GM23338 (cell line): ENCODE results near the gene TSPYL4. TPM values are rescaled to one million over a fixed set of nuclear protein-coding genes. Genes with fewer than 3 reads are reported as not detected.

Source experiments
- ATAC-seq: fragments of 200-7000 bp; cut with Tn5 transposase; 3 replicates; pipeline ENCODE4 v1.9.1; 2020
- DNase-seq: peaks from one replicate; pipeline ENCODE4 v3.0.0-alpha.2; 2015; ENCODE audit warnings: low spot score
- H2AFZ ChIP-seq: fragments of 200-600 bp; sonication (generic); 2 replicates; pipeline ENCODE4 v1.8.0; 2016; ENCODE audit warnings: antibody characterized with exemption, mild to moderate bottlenecking, moderate library complexity
- H3F3A ChIP-seq: fragments of 200-600 bp; sonication (generic); replicated peaks from 2 replicates; pipeline ENCODE4 v1.8.0; 2017; ENCODE audit warnings: antibody characterized with exemption, mixed run types, low read depth
- H3K27ac ChIP-seq: fragments of 200-600 bp; sonication (generic); 2 replicates; pipeline ENCODE4 v1.6.1; 2016; ENCODE audit warnings: low read depth
- H3K27me3 ChIP-seq: fragments of 200-600 bp; sonication (generic); 2 replicates; pipeline ENCODE4 v1.8.0; 2016; ENCODE audit warnings: mild to moderate bottlenecking, mixed run types, moderate library complexity; ENCODE audit not compliant: insufficient read depth
- H3K36me3 ChIP-seq: fragments of 200-600 bp; sonication (generic); 2 replicates; pipeline ENCODE4 v1.8.0; 2016; ENCODE audit warnings: mild to moderate bottlenecking; ENCODE audit not compliant: insufficient read depth
- H3K4me1 ChIP-seq: fragments of 200-600 bp; sonication (generic); 2 replicates; pipeline ENCODE4 v1.8.0; 2016; ENCODE audit warnings: mild to moderate bottlenecking, moderate library complexity; ENCODE audit not compliant: insufficient read depth
- H3K4me2 ChIP-seq: fragments of 200-600 bp; sonication (generic); 2 replicates; pipeline ENCODE4 v1.7.1; 2017; ENCODE audit warnings: mixed run types
- H3K4me3 ChIP-seq: fragments of 200-600 bp; sonication (generic); 2 replicates; pipeline ENCODE4 v1.6.1; 2016; ENCODE audit warnings: mixed run types
- H3K79me2 ChIP-seq: fragments of 200-600 bp; sonication (generic); replicated peaks from 2 replicates; pipeline ENCODE4 v1.8.0; 2017; ENCODE audit warnings: mild to moderate bottlenecking; ENCODE audit not compliant: insufficient read depth
- H3K9me2 ChIP-seq: fragments of 200-600 bp; sonication (generic); 2 replicates; pipeline ENCODE4 v1.8.0; 2017; ENCODE audit not compliant: insufficient read depth
- H4K20me1 ChIP-seq: fragments of 200-600 bp; sonication (generic); replicated peaks from 2 replicates; pipeline ENCODE4 v1.8.0; 2017; ENCODE audit warnings: mild to moderate bottlenecking; ENCODE audit not compliant: insufficient read depth
- H3K27ac Mint-ChIP-seq: 2 replicates; pipeline ENCODE4 v1.8.0; 2020; ENCODE audit warnings: inconsistent platforms, mild to moderate bottlenecking, moderate library complexity, mixed read lengths
- H3K27me3 Mint-ChIP-seq: 3 replicates; pipeline ENCODE4 v1.8.0; 2022; ENCODE audit warnings: low read depth, mild to moderate bottlenecking, moderate library complexity, mixed read lengths, inconsistent platforms; ENCODE audit not compliant: insufficient read depth, poor library complexity
- H3K36me3 Mint-ChIP-seq: 3 replicates; pipeline ENCODE4 v1.8.0; 2021; ENCODE audit warnings: low read depth, mild to moderate bottlenecking, inconsistent platforms, moderate library complexity, mixed read lengths
- H3K4me1 Mint-ChIP-seq: 3 replicates; pipeline ENCODE4 v1.8.0; 2020; ENCODE audit warnings: mild to moderate bottlenecking, inconsistent platforms, mixed read lengths
- H3K4me3 Mint-ChIP-seq: 3 replicates; pipeline ENCODE4 v1.8.0; 2021; ENCODE audit warnings: moderate library complexity, mild to moderate bottlenecking, inconsistent platforms, mixed read lengths
- H3K9me3 Mint-ChIP-seq: 3 replicates; pipeline ENCODE4 v1.8.0; 2020; ENCODE audit warnings: moderate library complexity, mild to moderate bottlenecking, inconsistent platforms, mixed read lengths
- CREB1 ChIP-seq: fragments of 250-450 bp; sonication (Bioruptor Pico); IDR thresholded peaks from 2 replicates; pipeline ENCODE4 v1.5.0; 2020; ENCODE audit warnings: low read depth, mild to moderate bottlenecking, moderate library complexity
- EZH2 ChIP-seq: fragments of 200-600 bp; sonication (generic); IDR thresholded peaks from one replicate; pipeline ENCODE4 v1.8.0; 2017; ENCODE audit warnings: antibody characterized with exemption, mild to moderate bottlenecking, low read depth; ENCODE audit not compliant: unreplicated experiment
- EZH2phosphoT487 ChIP-seq: fragments of 200-600 bp; sonication (generic); IDR thresholded peaks from one replicate; pipeline ENCODE4 v1.8.1; 2018; ENCODE audit warnings: antibody characterized with exemption; ENCODE audit not compliant: unreplicated experiment
- JUNB ChIP-seq: IDR thresholded peaks from one replicate; pipeline ENCODE4 v1.6.1; 2016; ENCODE audit warnings: antibody characterized with exemption; ENCODE audit not compliant: unreplicated experiment
- NANOG ChIP-seq: IDR thresholded peaks from 2 replicates; pipeline ENCODE4 v1.6.1; 2016; ENCODE audit warnings: antibody characterized with exemption, borderline replicate concordance
- POLR2AphosphoS5 ChIP-seq: IDR thresholded peaks from 2 replicates; pipeline ENCODE4 v1.6.1; 2016; ENCODE audit warnings: antibody characterized with exemption, low read depth
- STAT1 ChIP-seq: IDR thresholded peaks from one replicate; pipeline ENCODE4 v1.6.1; 2016; ENCODE audit warnings: antibody characterized with exemption; ENCODE audit not compliant: unreplicated experiment
- ZNF114 ChIP-seq: fragments of 250-450 bp; sonication (Bioruptor Pico); IDR thresholded peaks from 2 replicates; pipeline ENCODE4 v1.5.0; 2020; ENCODE audit warnings: mild to moderate bottlenecking, moderate library complexity
- ZNF331 ChIP-seq: fragments of 250-450 bp; sonication (Bioruptor Pico); IDR thresholded peaks from 2 replicates; pipeline ENCODE4 v1.5.0; 2020; ENCODE audit warnings: low read depth, mild to moderate bottlenecking, moderate library complexity
- polyA plus RNA-seq: library from polyadenylated mRNA; unstranded; fragments of >200 nt; fragmentation: Nextera tagmentation; extraction: Ambion mirVana; gene quantifications from 2 replicates; pipeline ENCODE4 v1.2.1, GENCODE V29; 2016
- total RNA-seq: library from RNA; depleted of rRNA; stranded (reverse); fragments of >200 nt; shearing (Covaris generic); gene quantifications from 2 replicates; pipeline ENCODE4 v1.2.3, GENCODE V29; 2014
- TF ChIP-seq, protein P1 (sequence below): IDR thresholded peaks from one replicate; pipeline ENCODE4 v1.6.1; 2018; ENCODE audit warnings: antibody characterized with exemption; ENCODE audit not compliant: unreplicated experiment
- TF ChIP-seq, protein P2 (sequence below): IDR thresholded peaks from 2 replicates; pipeline ENCODE4 v1.6.1; 2016; ENCODE audit warnings: antibody characterized with exemption
- TF ChIP-seq, protein P3 (sequence below), 2 experiments: fragments of 200-600 bp in 1 of 2; sonication (generic) in 1 of 2; conservative IDR thresholded peaks; 2 replicates each; pipeline versions ENCODE4 v1.5.1 to v1.6.1; 2016 to 2017; ENCODE audit warnings: antibody characterized with exemption in 2 of 2, low read depth in 2 of 2, mild to moderate bottlenecking in 2 of 2, moderate library complexity in 1 of 2
- TF ChIP-seq, protein P4 (sequence below): fragments of 250-450 bp; sonication (Bioruptor Pico); IDR thresholded peaks from 2 replicates; pipeline ENCODE4 v1.5.0; 2020; ENCODE audit warnings: mild to moderate bottlenecking, moderate library complexity

The TSPYL4 gene
- total and polyA plus RNA-seq, 2 experiments from 2014 or later = 13.2 to 19.8 TPM

DNA sequence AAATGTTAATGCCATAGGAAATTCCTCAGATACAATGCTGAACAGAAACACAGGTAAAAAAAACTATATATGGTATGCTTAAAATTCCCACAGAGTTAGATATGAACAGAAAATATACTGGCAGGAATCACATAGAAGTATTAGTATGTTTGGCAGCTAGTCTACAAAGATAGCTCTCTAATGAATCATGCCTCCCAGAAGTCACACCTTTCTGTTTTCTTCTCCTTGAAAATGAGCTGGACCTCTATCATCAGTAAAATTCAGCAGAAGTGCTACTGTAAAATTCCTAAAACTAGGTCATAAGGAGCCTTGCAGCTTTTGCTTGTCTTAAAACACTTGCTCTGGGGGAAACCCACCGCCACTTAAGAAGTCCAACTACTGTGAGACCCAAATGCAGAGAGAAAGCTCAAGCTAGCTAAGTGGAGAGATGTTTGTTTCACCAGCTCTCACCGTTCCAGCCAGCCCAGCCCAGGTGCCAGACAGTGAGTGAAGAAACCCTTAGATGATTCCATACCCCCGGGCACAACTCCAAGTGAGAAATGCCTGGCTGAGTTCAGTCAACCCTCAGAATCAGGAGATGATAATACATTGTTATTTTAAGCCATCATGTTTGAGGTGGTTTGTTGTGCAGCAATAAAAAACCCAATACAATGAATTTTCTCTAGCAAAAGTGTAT is 43.0 kb downstream of the TSPYL4 start:
- 0 out of 2 replicates have a peak overlapping the region, but pooled peaks have one; percentile 4 for H3K27ac Mint-ChIP-seq
- no peak overlapping the region for H3K27ac ChIP-seq
- DNase-seq = no peak

More for the DNA sequence above, 43.0 kb downstream of the TSPYL4 start:
- Histone ChIP-seq H3K27me3 (no peaks in the 10 kb centered on the region), H4K20me1 (no peaks in the 10 kb centered on the region), H2AFZ (no peak overlapping the region), H3K4me2 (no peak overlapping the region), H3K36me3 (no peaks in the 10 kb centered on the region), H3K4me3 (no peak overlapping the region), H3F3A (no peaks in the 10 kb centered on the region), H3K9me2 (no peaks in the 10 kb centered on the region), H3K4me1 (no peaks in the 10 kb centered on the region), H3K79me2 (no peaks in the 10 kb centered on the region)
- no peak for ATAC-seq
- Mint-ChIP-seq H3K27me3 (no peaks in the 10 kb centered on the region), H3K4me3 (no peak overlapping the region), H3K36me3 (no peaks in the 10 kb centered on the region), H3K4me1 (peaks cover 4% of the 10 kb centered on the region; the same call in 1 of the 3 replicates), H3K9me3 (no peaks in the 10 kb centered on the region)
- no peak for TF ChIP-seq STAT1
- TF ChIP-seq EZH2 = no peak
- no peak for TF ChIP-seq JUNB
- TF ChIP-seq, protein P1, sequence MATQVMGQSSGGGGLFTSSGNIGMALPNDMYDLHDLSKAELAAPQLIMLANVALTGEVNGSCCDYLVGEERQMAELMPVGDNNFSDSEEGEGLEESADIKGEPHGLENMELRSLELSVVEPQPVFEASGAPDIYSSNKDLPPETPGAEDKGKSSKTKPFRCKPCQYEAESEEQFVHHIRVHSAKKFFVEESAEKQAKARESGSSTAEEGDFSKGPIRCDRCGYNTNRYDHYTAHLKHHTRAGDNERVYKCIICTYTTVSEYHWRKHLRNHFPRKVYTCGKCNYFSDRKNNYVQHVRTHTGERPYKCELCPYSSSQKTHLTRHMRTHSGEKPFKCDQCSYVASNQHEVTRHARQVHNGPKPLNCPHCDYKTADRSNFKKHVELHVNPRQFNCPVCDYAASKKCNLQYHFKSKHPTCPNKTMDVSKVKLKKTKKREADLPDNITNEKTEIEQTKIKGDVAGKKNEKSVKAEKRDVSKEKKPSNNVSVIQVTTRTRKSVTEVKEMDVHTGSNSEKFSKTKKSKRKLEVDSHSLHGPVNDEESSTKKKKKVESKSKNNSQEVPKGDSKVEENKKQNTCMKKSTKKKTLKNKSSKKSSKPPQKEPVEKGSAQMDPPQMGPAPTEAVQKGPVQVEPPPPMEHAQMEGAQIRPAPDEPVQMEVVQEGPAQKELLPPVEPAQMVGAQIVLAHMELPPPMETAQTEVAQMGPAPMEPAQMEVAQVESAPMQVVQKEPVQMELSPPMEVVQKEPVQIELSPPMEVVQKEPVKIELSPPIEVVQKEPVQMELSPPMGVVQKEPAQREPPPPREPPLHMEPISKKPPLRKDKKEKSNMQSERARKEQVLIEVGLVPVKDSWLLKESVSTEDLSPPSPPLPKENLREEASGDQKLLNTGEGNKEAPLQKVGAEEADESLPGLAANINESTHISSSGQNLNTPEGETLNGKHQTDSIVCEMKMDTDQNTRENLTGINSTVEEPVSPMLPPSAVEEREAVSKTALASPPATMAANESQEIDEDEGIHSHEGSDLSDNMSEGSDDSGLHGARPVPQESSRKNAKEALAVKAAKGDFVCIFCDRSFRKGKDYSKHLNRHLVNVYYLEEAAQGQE = no peak
- no peak for TF ChIP-seq EZH2phosphoT487
- TF ChIP-seq NANOG = no peak
- no peak for TF ChIP-seq CREB1 (CRISPR knock-in tag)
- TF ChIP-seq, protein P2, sequence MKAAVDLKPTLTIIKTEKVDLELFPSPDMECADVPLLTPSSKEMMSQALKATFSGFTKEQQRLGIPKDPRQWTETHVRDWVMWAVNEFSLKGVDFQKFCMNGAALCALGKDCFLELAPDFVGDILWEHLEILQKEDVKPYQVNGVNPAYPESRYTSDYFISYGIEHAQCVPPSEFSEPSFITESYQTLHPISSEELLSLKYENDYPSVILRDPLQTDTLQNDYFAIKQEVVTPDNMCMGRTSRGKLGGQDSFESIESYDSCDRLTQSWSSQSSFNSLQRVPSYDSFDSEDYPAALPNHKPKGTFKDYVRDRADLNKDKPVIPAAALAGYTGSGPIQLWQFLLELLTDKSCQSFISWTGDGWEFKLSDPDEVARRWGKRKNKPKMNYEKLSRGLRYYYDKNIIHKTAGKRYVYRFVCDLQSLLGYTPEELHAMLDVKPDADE = no peak
- TF ChIP-seq, protein P3, sequence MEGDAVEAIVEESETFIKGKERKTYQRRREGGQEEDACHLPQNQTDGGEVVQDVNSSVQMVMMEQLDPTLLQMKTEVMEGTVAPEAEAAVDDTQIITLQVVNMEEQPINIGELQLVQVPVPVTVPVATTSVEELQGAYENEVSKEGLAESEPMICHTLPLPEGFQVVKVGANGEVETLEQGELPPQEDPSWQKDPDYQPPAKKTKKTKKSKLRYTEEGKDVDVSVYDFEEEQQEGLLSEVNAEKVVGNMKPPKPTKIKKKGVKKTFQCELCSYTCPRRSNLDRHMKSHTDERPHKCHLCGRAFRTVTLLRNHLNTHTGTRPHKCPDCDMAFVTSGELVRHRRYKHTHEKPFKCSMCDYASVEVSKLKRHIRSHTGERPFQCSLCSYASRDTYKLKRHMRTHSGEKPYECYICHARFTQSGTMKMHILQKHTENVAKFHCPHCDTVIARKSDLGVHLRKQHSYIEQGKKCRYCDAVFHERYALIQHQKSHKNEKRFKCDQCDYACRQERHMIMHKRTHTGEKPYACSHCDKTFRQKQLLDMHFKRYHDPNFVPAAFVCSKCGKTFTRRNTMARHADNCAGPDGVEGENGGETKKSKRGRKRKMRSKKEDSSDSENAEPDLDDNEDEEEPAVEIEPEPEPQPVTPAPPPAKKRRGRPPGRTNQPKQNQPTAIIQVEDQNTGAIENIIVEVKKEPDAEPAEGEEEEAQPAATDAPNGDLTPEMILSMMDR (conservative IDR thresholded peaks at IDR 0.05; ENCODE audit: low read depth in 2 of 2) = no peak
- no peak for TF ChIP-seq ZNF114 (CRISPR knock-in tag)
- TF ChIP-seq ZNF331 = no peak
- TF ChIP-seq, protein P4, sequence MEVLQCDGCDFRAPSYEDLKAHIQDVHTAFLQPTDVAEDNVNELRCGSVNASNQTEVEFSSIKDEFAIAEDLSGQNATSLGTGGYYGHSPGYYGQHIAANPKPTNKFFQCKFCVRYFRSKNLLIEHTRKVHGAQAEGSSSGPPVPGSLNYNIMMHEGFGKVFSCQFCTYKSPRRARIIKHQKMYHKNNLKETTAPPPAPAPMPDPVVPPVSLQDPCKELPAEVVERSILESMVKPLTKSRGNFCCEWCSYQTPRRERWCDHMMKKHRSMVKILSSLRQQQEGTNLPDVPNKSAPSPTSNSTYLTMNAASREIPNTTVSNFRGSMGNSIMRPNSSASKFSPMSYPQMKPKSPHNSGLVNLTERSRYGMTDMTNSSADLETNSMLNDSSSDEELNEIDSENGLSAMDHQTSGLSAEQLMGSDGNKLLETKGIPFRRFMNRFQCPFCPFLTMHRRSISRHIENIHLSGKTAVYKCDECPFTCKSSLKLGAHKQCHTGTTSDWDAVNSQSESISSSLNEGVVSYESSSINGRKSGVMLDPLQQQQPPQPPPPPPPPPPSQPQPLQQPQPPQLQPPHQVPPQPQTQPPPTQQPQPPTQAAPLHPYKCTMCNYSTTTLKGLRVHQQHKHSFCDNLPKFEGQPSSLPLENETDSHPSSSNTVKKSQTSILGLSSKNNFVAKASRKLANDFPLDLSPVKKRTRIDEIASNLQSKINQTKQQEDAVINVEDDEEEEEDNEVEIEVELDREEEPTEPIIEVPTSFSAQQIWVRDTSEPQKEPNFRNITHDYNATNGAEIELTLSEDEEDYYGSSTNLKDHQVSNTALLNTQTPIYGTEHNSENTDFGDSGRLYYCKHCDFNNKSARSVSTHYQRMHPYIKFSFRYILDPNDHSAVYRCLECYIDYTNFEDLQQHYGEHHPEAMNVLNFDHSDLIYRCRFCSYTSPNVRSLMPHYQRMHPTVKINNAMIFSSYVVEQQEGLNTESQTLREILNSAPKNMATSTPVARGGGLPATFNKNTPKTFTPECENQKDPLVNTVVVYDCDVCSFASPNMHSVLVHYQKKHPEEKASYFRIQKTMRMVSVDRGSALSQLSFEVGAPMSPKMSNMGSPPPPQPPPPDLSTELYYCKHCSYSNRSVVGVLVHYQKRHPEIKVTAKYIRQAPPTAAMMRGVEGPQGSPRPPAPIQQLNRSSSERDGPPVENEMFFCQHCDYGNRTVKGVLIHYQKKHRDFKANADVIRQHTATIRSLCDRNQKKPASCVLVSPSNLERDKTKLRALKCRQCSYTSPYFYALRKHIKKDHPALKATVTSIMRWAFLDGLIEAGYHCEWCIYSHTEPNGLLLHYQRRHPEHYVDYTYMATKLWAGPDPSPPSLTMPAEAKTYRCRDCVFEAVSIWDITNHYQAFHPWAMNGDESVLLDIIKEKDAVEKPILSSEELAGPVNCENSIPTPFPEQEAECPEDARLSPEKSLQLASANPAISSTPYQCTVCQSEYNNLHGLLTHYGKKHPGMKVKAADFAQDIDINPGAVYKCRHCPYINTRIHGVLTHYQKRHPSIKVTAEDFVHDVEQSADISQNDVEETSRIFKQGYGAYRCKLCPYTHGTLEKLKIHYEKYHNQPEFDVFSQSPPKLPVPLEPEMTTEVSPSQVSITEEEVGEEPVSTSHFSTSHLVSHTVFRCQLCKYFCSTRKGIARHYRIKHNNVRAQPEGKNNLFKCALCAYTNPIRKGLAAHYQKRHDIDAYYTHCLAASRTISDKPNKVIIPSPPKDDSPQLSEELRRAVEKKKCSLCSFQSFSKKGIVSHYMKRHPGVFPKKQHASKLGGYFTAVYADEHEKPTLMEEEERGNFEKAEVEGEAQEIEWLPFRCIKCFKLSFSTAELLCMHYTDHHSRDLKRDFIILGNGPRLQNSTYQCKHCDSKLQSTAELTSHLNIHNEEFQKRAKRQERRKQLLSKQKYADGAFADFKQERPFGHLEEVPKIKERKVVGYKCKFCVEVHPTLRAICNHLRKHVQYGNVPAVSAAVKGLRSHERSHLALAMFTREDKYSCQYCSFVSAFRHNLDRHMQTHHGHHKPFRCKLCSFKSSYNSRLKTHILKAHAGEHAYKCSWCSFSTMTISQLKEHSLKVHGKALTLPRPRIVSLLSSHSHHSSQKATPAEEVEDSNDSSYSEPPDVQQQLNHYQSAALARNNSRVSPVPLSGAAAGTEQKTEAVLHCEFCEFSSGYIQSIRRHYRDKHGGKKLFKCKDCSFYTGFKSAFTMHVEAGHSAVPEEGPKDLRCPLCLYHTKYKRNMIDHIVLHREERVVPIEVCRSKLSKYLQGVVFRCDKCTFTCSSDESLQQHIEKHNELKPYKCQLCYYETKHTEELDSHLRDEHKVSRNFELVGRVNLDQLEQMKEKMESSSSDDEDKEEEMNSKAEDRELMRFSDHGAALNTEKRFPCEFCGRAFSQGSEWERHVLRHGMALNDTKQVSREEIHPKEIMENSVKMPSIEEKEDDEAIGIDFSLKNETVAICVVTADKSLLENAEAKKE (CRISPR knock-in tag) = no peak
- TF ChIP-seq POLR2AphosphoS5 = no peak
